Kidney (tissue), 14 donors: Measurements from ENCODE around the gene LDLRAD4. TPM values are rescaled to one million over a fixed set of nuclear protein-coding genes. Genes with fewer than 3 reads are reported as not detected.

Source experiments
- DNase-seq, 5 donors: peaks; one replicate each; pipeline ENCODE4 v3.0.0-alpha.2; 2013 to 2020
- FAIRE-seq: peaks from 2 replicates; lab custom pipeline; 2012; peaks lifted over from hg19 to GRCh38; lab: Jason Lieb, UNC
- H3K27ac ChIP-seq, 2 donors: one replicate each; pipeline ENCODE4 v1.7.0; 2013; ENCODE audit warnings: low read depth in 2 of 2, low read length in 2 of 2, inconsistent platforms in 1 of 2
- H3K27me3 ChIP-seq: one replicate; pipeline ENCODE4 v1.7.1; 2013; ENCODE audit warnings: low read length, inconsistent platforms; ENCODE audit not compliant: control insufficient read depth, insufficient read depth
- H3K36me3 ChIP-seq, 3 donors: one replicate each; pipeline versions ENCODE4 v1.7.0 to v1.7.1; 2013; ENCODE audit warnings: low read length in 3 of 3, control low read depth in 1 of 3, inconsistent platforms in 1 of 3; ENCODE audit not compliant: insufficient read depth in 3 of 3, control insufficient read depth in 2 of 3
- H3K4me1 ChIP-seq, 3 donors: one replicate each; pipeline versions ENCODE4 v1.7.0 to v1.7.1; 2013; ENCODE audit warnings: low read length in 3 of 3, inconsistent platforms in 1 of 3, low read depth in 1 of 3; ENCODE audit not compliant: control insufficient read depth in 2 of 3, insufficient read depth in 2 of 3
- H3K4me3 ChIP-seq, 3 donors: one replicate each; pipeline versions ENCODE4 v1.7.0 to v1.8.1; 2013; ENCODE audit warnings: low read length in 3 of 3, control low read depth in 1 of 3, inconsistent platforms in 1 of 3
- H3K9ac ChIP-seq, 3 donors: one replicate each; pipeline versions ENCODE4 v1.7.0 to v1.7.1; 2013; ENCODE audit warnings: low read length in 3 of 3, control low read depth in 1 of 3, inconsistent platforms in 1 of 3
- H3K9me3 ChIP-seq, 3 donors: one replicate each; pipeline versions ENCODE4 v1.7.0 to v1.7.1; 2013; ENCODE audit warnings: low read length in 3 of 3, control low read depth in 1 of 3, inconsistent platforms in 1 of 3; ENCODE audit not compliant: control insufficient read depth in 2 of 3, insufficient read depth in 1 of 3
- CTCF ChIP-seq: IDR thresholded peaks from 3 replicates; pipeline ENCODE4 v1.5.1; 2012; ENCODE audit warnings: mild to moderate bottlenecking, moderate library complexity, borderline replicate concordance; ENCODE audit not compliant: insufficient read depth; ENCODE audit errors: extremely low read depth
- intact Hi-C: fragments of 100-400 bp; cut with DNase I; formaldehyde crosslinking; loops from one replicate; pipeline ENCODE4 v1.11.1; 2022
- polyA plus RNA-seq: library from polyadenylated mRNA; stranded (reverse); fragments of 350-450 nt; fragmentation: Illumina TruSeq; extraction: RNeasy Lipid Tissue Mini Kit (QIAGEN cat#74804); gene quantifications from one replicate; pipeline ENCODE4 v1.2.3, GENCODE V29; 2014; ENCODE audit warnings: low read depth, low replicate concordance; ENCODE audit not compliant: insufficient read depth
- total RNA-seq: library from RNA; stranded (reverse); fragmentation: NEBNext Ultra II Directional; extraction: Animal tissue kit (Norgen Biotek cat#: 25700); gene quantifications from one replicate; pipeline ENCODE4 v1.2.1, GENCODE V29; 2021
- donor health status: control.
- donor health status: control.
- donor health status: control.
- donor health status: control.
- donor health status: control.
- donor health status: DM: yes; HTN: yes; CAD: no.
- donor health status: Normal renal cell carcinoma (clear cell type).

LDLRAD4 gene
- total and polyA plus RNA-seq, 2 donors from 2014 or later, result 2.3 to 42.3 TPM

GRCh38 chr18:13257361-13257980 is 38.9 kb downstream of the LDLRAD4 start:
- H3K9me3 ChIP-seq, result no peaks in the 10 kb centered on the region
- FAIRE-seq (no peak), DNase-seq (peak in 2 of 5 donors; percentile 4 to 6)
- no peak for TF ChIP-seq CTCF
- H3K27me3 ChIP-seq, result no peaks in the 10 kb centered on the region
- H3K4me3 ChIP-seq, result no peak overlapping the region
- no peaks in the 10 kb centered on the region for H3K36me3 ChIP-seq
- H3K27ac ChIP-seq, result no peak overlapping the region
- H3K4me1 ChIP-seq, result peaks cover 0 to 25% (median 8%) of the 10 kb centered on the region in 3 donors
- intact Hi-C loops, result no loop called here
- H3K9ac ChIP-seq, result no peak overlapping the region

- H3K9ac ChIP-seq, result no peak overlapping the region
- no peaks in the 10 kb centered on the region for H3K36me3 ChIP-seq
- H3K27ac ChIP-seq, result no peak overlapping the region
- peaks cover 0 to 25% (median 8%) of the 10 kb centered on the region in 3 donors for H3K4me1 ChIP-seq
- no peak for FAIRE-seq
- intact Hi-C loops, result no loop called here
- peak in 1 of 5 donors; percentile 23 for DNase-seq
- no peaks in the 10 kb centered on the region for H3K9me3 ChIP-seq
- no peaks in the 10 kb centered on the region for H3K27me3 ChIP-seq
- no peak for TF ChIP-seq CTCF
- H3K4me3 ChIP-seq, result no peak overlapping the region
Observed at GRCh38 chr18:13258921-13259320, 40.4 kb downstream of the LDLRAD4 start.

GRCh38 chr18:13259701-13260100 is 41.1 kb downstream of the LDLRAD4 start:
- no peak overlapping the region for H3K9ac ChIP-seq
- no peaks in the 10 kb centered on the region for H3K9me3 ChIP-seq
- no peak overlapping the region for H3K27ac ChIP-seq
- no peak overlapping the region for H3K4me3 ChIP-seq
- intact Hi-C loops, result no loop called here
- no peak for TF ChIP-seq CTCF
- H3K36me3 ChIP-seq, result no peaks in the 10 kb centered on the region
- peak in 1 of 5 donors; percentile 27 for DNase-seq
- no peak for FAIRE-seq
- peaks cover 0 to 25% (median 8%) of the 10 kb centered on the region in 3 donors for H3K4me1 ChIP-seq
- H3K27me3 ChIP-seq, result no peaks in the 10 kb centered on the region
